ENCODE measurements around the gene BARD1. TPM values are rescaled to one million over a fixed set of nuclear protein-coding genes. Genes with fewer than 3 reads are reported as not detected.

Gene BARD1
- total RNA-seq, result 34.5 and 43.1 TPM in 2 replicates

GRCh38 chr2:214808981-214809750 lies at the start of gene BARD1:
Gene BARD1 (minus strand): TSS chr2:214809683. CDS start chr2:214809569, 114 bp downstream.

Data from uterine smooth muscle cell (primary cell).